Naive thymus-derived CD4-positive, alpha-beta T cell (primary cell): ENCODE data around the gene MAPK12. TPM values are rescaled to one million over a fixed set of nuclear protein-coding genes. Genes with fewer than 3 reads are reported as not detected.

ENCODE experiments used
- ATAC-seq: fragments of 150-1000 bp; cut with Tn5 transposase; 2 replicates; pipeline ENCODE4 v1.10.0; 2021; ENCODE audit warnings: mild to moderate bottlenecking, moderate library complexity
- CTCF ChIA-PET: fragments of 350-600 bp; sonication (Branson Sonifier 250); formaldehyde crosslinking; loops from one replicate; lab custom pipeline; 2021; ENCODE audit warnings: antibody characterized with exemption; lab: Charles Lee
- POLR2A ChIA-PET: fragments of 350-600 bp; sonication (Branson Sonifier 250); formaldehyde crosslinking; loops from one replicate; lab custom pipeline; 2021; ENCODE audit warnings: antibody characterized with exemption, inconsistent platforms; lab: Charles Lee
- DNase-seq, 9 donors: peaks; one replicate each; pipeline versions ENCODE4 v3.0.0 to v3.0.0-alpha.2; 2020 to 2022; ENCODE audit warnings: mixed read lengths in 1 of 9
- H3K27ac ChIP-seq: one replicate; pipeline ENCODE4 v1.7.0; 2013; ENCODE audit warnings: mild to moderate bottlenecking, low read depth, low read length, moderate library complexity
- H3K27me3 ChIP-seq, 2 donors: one replicate each; pipeline ENCODE4 v1.7.0; 2013; ENCODE audit warnings: low read length in 2 of 2, mild to moderate bottlenecking in 2 of 2, moderate library complexity in 2 of 2; ENCODE audit not compliant: control insufficient read depth in 2 of 2, insufficient read depth in 2 of 2
- H3K36me3 ChIP-seq, 3 experiments: 1 replicate in 2 of 3; 2 replicates in 1 of 3; pipeline ENCODE4 v1.7.0; 2013; ENCODE audit warnings: low read length in 3 of 3, mild to moderate bottlenecking in 3 of 3, moderate library complexity in 1 of 3; ENCODE audit not compliant: insufficient read depth in 3 of 3, control insufficient read depth in 2 of 3
- H3K4me1 ChIP-seq, 2 donors: one replicate each; pipeline ENCODE4 v1.7.0; 2013; ENCODE audit warnings: low read length in 2 of 2, mild to moderate bottlenecking in 2 of 2, moderate library complexity in 1 of 2; ENCODE audit not compliant: control insufficient read depth in 2 of 2, insufficient read depth in 2 of 2
- H3K4me3 ChIP-seq: 2 replicates; pipeline ENCODE4 v1.7.0; 2013; ENCODE audit warnings: mild to moderate bottlenecking, low read length
- H3K9me3 ChIP-seq, 3 experiments: 1 replicate in 2 of 3; 2 replicates in 1 of 3; pipeline ENCODE4 v1.7.0; 2013; ENCODE audit warnings: low read length in 3 of 3; ENCODE audit not compliant: control insufficient read depth in 2 of 3
- H3K27ac Mint-ChIP-seq, 9 donors: one replicate each; pipeline ENCODE4 v1.8.0; 2020 to 2022; ENCODE audit warnings: mixed read lengths in 9 of 9, mild to moderate bottlenecking in 8 of 9, moderate library complexity in 5 of 9, inconsistent platforms in 2 of 9
- H3K27me3 Mint-ChIP-seq, 5 donors: one replicate each; pipeline ENCODE4 v1.8.0; 2021 to 2022; ENCODE audit warnings: mixed read lengths in 5 of 5, mild to moderate bottlenecking in 1 of 5
- H3K36me3 Mint-ChIP-seq, 5 donors: one replicate each; pipeline ENCODE4 v1.8.0; 2020 to 2022; ENCODE audit warnings: mixed read lengths in 5 of 5, mild to moderate bottlenecking in 3 of 5, inconsistent platforms in 1 of 5
- H3K4me1 Mint-ChIP-seq, 7 donors: one replicate each; pipeline ENCODE4 v1.8.0; 2020 to 2022; ENCODE audit warnings: mixed read lengths in 7 of 7, mild to moderate bottlenecking in 3 of 7, inconsistent platforms in 1 of 7
- H3K4me3 Mint-ChIP-seq, 10 donors: one replicate each; pipeline ENCODE4 v1.8.0; 2020 to 2022; ENCODE audit warnings: mild to moderate bottlenecking in 10 of 10, mixed read lengths in 10 of 10, moderate library complexity in 6 of 10, inconsistent platforms in 2 of 10
- H3K9me3 Mint-ChIP-seq, 11 donors: one replicate each; pipeline ENCODE4 v1.8.0; 2020 to 2022; ENCODE audit warnings: mixed read lengths in 11 of 11, mild to moderate bottlenecking in 4 of 11, inconsistent platforms in 1 of 11, moderate library complexity in 1 of 11
- intact Hi-C, 2 donors: fragments of 100-400 bp; cut with micrococcal nuclease; formaldehyde crosslinking; loops; one replicate each; pipeline ENCODE4 v1.15.1; 2023
- polyA plus RNA-seq, 2 donors: library from polyadenylated mRNA; unstranded; fragments of 300-500 nt; fragmentation: Illumina TruSeq; gene quantifications; one replicate each; pipeline ENCODE4 v1.2.3, GENCODE V29; 2021
- total RNA-seq, 6 experiments: library from RNA in 5 of 6; stranded (reverse) in 5 of 6; gene quantifications; 1 replicate in 5 of 6; 2 replicates in 1 of 6; pipeline ENCODE4 v1.2.3 and lab custom pipeline; 2021 to 2026

Gene MAPK12
- total and polyA plus RNA-seq, 7 experiments from 2014 or later, result 0.07 to 6.2 (median 2.1) TPM; not detected in 1

DNA sequence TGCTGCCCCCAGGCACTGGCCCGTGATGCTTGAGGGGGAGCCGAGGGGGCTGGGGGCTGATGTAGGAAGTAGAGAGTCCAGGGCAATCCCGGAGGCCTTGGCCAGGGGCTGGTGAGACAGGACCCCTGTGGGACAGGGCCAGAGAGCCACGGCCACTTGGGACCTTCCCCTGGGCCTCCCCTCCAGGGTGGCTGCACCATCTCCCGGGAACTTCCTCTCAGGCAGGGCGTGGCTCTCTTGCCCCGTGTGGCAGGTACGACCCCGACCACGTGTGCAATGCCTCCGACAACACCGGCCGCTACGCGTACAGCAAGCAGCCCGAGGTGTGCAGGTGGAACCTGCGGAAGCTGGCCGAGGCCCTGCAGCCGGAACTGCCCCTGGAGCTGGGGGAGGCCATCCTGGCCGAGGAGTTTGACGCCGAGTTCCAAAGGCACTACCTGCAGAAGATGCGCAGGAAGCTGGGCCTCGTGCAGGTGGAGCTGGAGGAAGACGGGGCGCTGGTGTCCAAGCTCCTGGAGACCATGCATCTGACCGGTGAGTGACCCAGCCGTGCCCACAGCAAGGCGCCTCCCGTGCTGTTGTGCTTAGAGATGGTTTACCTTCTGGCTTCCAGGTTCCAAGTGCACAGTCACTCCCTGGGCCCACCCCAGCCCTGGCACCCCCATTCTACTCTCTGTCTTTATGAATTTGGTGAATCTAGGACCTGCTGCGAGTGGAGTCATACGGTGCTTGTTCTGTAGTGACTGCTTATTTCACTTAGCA is 50.9 kb downstream of the MAPK12 start:
- DNase-seq (no peak), ATAC-seq (no peak)
- no peaks in the 10 kb centered on the region for H3K4me1 ChIP-seq
- peaks cover 5 to 34% (median 18%) of the 10 kb centered on the region in 5 donors for H3K36me3 Mint-ChIP-seq
- H3K4me3 Mint-ChIP-seq, result peak overlapping the region in 1 of 10 donors; percentile 25
- ChIA-PET POLR2A (interaction anchor here (0.6 to 1.1 kb wide), 2 partner anchors 11 to 342 kb away, joined by 3 to 7 read pairs; no protein-coding TSS in a partner anchor), CTCF (interaction anchor here (0.6 to 1.4 kb wide), 8 partner anchors 12 to 119 kb away, joined by 3 to 9 read pairs (median 4); no protein-coding TSS in a partner anchor)
- H3K9me3 ChIP-seq, result no peaks in the 10 kb centered on the region
- H3K27ac Mint-ChIP-seq, result peak overlapping the region in 2 of 9 donors; percentile 38 to 82
- H3K9me3 Mint-ChIP-seq, result no peaks in the 10 kb centered on the region
- H3K27me3 Mint-ChIP-seq, result no peaks in the 10 kb centered on the region
- H3K4me3 ChIP-seq, result no peak overlapping the region
- intact Hi-C loops, result no loop called here
- H3K36me3 ChIP-seq, result peaks cover 0 to 67% (median 9%) of the 10 kb centered on the region in 3 experiments
- peaks cover 7 to 36% (median 29%) of the 10 kb centered on the region in 7 donors for H3K4me1 Mint-ChIP-seq
- no peaks in the 10 kb centered on the region for H3K27me3 ChIP-seq
- H3K27ac ChIP-seq, result no peak overlapping the region

DNA sequence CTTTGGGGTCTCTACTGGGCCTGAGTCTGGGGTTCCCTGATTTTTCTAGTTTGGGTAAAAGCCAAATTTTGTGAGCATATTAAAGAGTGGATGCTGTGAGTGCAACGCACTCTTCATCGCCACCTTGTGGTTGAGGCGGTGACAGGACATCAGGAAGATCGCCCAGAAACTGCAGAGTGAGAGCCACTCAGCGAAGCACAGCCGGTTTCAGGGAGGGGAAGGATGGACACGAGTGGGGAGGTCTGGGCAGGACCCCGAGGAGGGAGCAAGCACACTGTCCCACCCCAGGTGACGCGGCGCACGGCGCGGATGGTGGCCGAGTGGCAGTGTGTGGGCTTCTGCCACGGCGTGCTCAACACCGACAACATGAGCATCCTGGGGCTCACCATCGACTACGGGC is 51.6 kb downstream of the MAPK12 start:
- Mint-ChIP-seq H3K36me3 (peaks cover 5 to 32% (median 18%) of the 10 kb centered on the region in 5 donors), H3K27ac (peak overlapping the region in 8 of 9 donors; percentile 58 to 96 (median 82)), H3K9me3 (no peaks in the 10 kb centered on the region), H3K4me1 (peaks cover 12 to 39% (median 32%) of the 10 kb centered on the region in 7 donors), H3K27me3 (no peaks in the 10 kb centered on the region), H3K4me3 (peak overlapping the region in 1 of 10 donors; percentile 25)
- peak; percentile 83 for ATAC-seq
- DNase-seq, result peak; percentile 50 to 78 (median 68)
- Histone ChIP-seq H3K4me3 (no peak overlapping the region), H3K9me3 (no peaks in the 10 kb centered on the region), H3K4me1 (no peaks in the 10 kb centered on the region), H3K27me3 (no peaks in the 10 kb centered on the region), H3K27ac (no peak overlapping the region), H3K36me3 (peaks cover 0 to 61% (median 7%) of the 10 kb centered on the region in 3 experiments)
- CTCF ChIA-PET, result interaction anchor here (1.0 kb wide), 1 partner anchor 13 kb away, joined by 4 read pairs; no protein-coding TSS in a partner anchor
- POLR2A ChIA-PET, result no interaction called here
- intact Hi-C loops, result loop anchor here (1.0 to 5.0 kb wide), 5 partner anchors 9 to 443 kb away; partner anchors contain the start of gene SELENOO (in 1 of the 2)

DNA sequence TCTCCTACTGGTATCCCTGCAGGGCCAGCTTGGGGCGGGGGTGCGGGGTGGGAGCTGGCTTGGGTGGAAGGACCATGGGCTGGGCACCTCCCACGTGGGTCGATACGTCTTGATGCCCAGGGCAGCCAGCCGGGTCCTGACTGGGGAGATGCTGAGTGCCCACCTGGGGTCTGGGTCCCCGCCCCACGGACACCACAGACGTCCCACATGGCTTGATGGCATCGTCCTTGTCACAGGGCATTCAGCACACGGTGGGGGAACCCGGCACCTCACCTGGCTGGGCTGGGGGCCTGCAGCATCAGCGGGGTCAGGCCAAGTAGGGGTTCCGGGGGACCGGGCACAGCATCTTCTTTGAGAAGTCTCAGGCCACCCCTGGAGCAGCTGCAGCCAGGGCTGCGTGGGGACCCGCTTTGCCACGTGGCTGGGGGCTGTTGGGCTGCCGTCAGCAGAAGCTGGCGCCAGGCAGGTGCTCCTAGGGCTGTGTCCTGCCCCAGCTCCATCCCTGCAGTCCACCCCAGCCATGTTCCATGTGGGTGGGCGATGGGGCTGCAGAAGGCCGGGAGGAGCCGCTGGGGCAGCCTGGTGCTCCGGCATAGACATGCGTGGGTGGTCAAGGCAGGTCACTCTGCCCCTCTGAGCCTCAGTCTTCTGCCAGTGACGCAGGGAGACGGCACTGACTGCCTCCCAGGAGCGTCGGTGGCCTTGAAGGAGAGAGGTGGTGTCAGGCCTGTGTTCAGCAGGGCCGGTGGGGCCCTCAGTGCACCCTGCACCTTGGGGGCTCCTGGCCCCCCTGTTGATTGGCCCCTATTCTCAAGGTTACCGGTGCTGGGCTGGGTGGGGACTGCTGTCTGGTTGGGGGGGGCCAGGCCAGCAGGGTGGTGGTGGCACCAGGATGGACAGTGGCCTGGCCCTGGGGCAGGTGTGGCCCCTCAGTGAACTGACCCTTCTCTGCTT is 52.3 kb downstream of the MAPK12 start:
- ChIA-PET CTCF (interaction anchor here (1.4 to 2.0 kb wide), 3 partner anchors 19 to 60 kb away, joined by 3 to 13 read pairs (median 4); no protein-coding TSS in a partner anchor), POLR2A (no interaction called here)
- Histone ChIP-seq H3K4me1 (no peaks in the 10 kb centered on the region), H3K9me3 (no peaks in the 10 kb centered on the region), H3K27me3 (no peaks in the 10 kb centered on the region), H3K36me3 (peaks cover 0 to 57% (median 5%) of the 10 kb centered on the region in 3 experiments), H3K4me3 (no peak overlapping the region), H3K27ac (no peak overlapping the region)
- peaks cover 5 to 28% (median 19%) of the 10 kb centered on the region in 5 donors for H3K36me3 Mint-ChIP-seq
- DNase-seq, result no peak
- ATAC-seq, result peak; percentile 24
- H3K4me1 Mint-ChIP-seq, result peaks cover 14 to 39% (median 33%) of the 10 kb centered on the region in 7 donors
- peak overlapping the region in 7 of 9 donors; percentile 70 to 96 (median 83) for H3K27ac Mint-ChIP-seq
- H3K27me3 Mint-ChIP-seq, result no peaks in the 10 kb centered on the region
- H3K9me3 Mint-ChIP-seq, result no peaks in the 10 kb centered on the region
- intact Hi-C loops, result loop anchor here (1.0 to 5.0 kb wide), 5 partner anchors 8 to 442 kb away; partner anchors contain the start of gene SELENOO (in 1 of the 2)
- no peak overlapping the region for H3K4me3 Mint-ChIP-seq

DNA sequence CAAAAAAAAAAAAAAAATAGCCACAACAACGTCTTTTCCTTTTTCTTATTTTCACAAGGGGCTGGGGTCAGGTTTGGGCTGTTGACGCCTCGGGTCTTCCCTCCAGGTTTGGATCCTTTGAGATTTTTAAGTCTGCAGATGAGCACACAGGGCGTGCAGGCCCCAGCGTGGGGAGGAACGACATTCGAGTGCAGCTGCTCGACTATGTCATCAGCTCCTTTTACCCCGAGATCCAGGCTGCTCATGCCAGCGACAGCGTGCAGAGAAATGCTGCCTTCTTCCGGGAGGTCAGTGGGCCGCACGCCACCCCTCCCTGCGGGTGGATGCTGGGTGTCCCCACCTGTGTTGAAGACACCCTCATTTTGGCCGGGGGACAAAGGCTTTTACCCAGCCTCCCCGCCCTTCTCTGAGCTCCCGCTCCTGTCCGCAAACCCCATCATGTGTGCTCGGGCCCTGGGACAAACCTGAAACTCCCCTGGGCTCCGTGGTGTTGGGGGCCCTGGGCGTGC is 53.0 kb downstream of the MAPK12 start:
- CTCF ChIA-PET, result interaction anchor here (0.6 to 2.0 kb wide), 5 partner anchors 18 to 59 kb away, joined by 3 to 13 read pairs (median 3); no protein-coding TSS in a partner anchor
- H3K9me3 ChIP-seq, result no peaks in the 10 kb centered on the region
- Mint-ChIP-seq H3K4me3 (no peak overlapping the region), H3K27me3 (no peaks in the 10 kb centered on the region), H3K27ac (no peak overlapping the region), H3K4me1 (peaks cover 18 to 40% (median 33%) of the 10 kb centered on the region in 7 donors), H3K36me3 (peaks cover 5 to 24% (median 18%) of the 10 kb centered on the region in 5 donors), H3K9me3 (no peaks in the 10 kb centered on the region)
- H3K36me3 ChIP-seq, result peaks cover 0 to 57% (median 5%) of the 10 kb centered on the region in 3 experiments
- ATAC-seq, result no peak
- intact Hi-C loops, result loop anchor here in 1 of 2 donors (5.0 kb wide), 2 partner anchors 281 to 441 kb away; no protein-coding TSS in a partner anchor
- POLR2A ChIA-PET, result interaction anchor here (2.5 kb wide), 1 partner anchor 17 kb away, joined by 10 read pairs; no protein-coding TSS in a partner anchor
- no peak overlapping the region for H3K4me3 ChIP-seq
- no peak overlapping the region for H3K27ac ChIP-seq
- no peaks in the 10 kb centered on the region for H3K4me1 ChIP-seq
- DNase-seq, result no peak
- no peaks in the 10 kb centered on the region for H3K27me3 ChIP-seq

DNA sequence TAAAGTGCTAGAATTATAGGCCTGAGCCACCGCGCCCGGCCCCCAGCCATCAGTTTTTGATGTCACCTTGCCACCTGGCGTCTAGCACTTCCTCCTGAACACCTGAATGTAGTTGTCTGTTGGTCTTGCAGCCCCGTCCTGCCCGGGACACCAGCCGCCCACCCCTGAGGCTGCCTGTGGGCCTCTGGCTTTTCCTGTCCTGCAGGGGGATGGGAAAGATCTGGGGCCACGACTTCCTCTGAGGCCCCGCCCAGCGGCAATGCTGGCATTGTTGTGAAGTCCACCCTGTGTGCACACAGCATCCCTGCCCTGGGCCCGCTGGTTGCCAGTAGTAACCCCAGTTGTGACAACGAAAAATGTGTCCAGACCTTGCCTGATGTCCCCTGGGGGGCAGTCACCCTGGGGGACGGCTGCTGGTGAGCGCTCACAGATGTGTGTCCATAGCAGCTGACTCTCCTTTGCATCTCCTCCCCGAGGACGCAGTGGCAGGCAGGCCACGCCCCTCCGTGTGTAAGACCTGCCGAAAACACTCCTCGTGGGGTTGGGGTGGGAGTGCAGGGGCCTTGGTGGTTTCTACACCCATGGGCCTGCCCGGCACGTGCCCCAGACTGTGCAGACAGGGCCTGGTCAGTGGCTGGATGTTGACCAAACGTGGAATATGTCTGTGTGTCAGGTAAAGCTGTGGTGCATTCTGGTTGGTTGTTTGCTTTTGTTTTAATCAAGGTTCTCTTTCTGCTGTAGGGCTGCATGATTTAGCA is 53.9 kb downstream of the MAPK12 start:
- Histone ChIP-seq H3K27me3 (no peaks in the 10 kb centered on the region), H3K9me3 (no peaks in the 10 kb centered on the region), H3K4me3 (no peak overlapping the region), H3K4me1 (peaks cover 0 to 2% of the 10 kb centered on the region in 2 donors), H3K27ac (no peak overlapping the region), H3K36me3 (peaks cover 0 to 51% (median 5%) of the 10 kb centered on the region in 3 experiments)
- ATAC-seq, result peak; percentile 31
- Mint-ChIP-seq H3K9me3 (no peaks in the 10 kb centered on the region), H3K27me3 (no peaks in the 10 kb centered on the region), H3K4me3 (no peak overlapping the region), H3K36me3 (peaks cover 5 to 24% (median 14%) of the 10 kb centered on the region in 5 donors), H3K27ac (peak overlapping the region in 1 of 9 donors; percentile 43), H3K4me1 (peaks cover 20 to 39% (median 26%) of the 10 kb centered on the region in 7 donors)
- no peak for DNase-seq
- CTCF ChIA-PET, result interaction anchor here (0.8 to 2.0 kb wide), 3 partner anchors 43 to 59 kb away, joined by 3 to 13 read pairs (median 4); no protein-coding TSS in a partner anchor
- intact Hi-C loops, result loop anchor here in 1 of 2 donors (5.0 kb wide), 2 partner anchors 280 to 440 kb away; no protein-coding TSS in a partner anchor
- POLR2A ChIA-PET, result interaction anchor here (2.5 kb wide), 1 partner anchor 16 kb away, joined by 10 read pairs; no protein-coding TSS in a partner anchor
